Right ventricle myocardium superior (tissue), 1 donor: ENCODE measurements around the gene CEND1. TPM values are rescaled to one million over a fixed set of nuclear protein-coding genes. Genes with fewer than 3 reads are reported as not detected.

Experiments
- ATAC-seq: fragments of 200-7000 bp; cut with Tn5 transposase; one replicate; pipeline ENCODE4 v1.9.1; 2020; ENCODE audit warnings: mild to moderate bottlenecking; ENCODE audit not compliant: poor library complexity
- DNase-seq: peaks from one replicate; pipeline ENCODE4 v3.0.0-alpha.2; 2020
- intact Hi-C: fragments of 100-400 bp; cut with DNase I; formaldehyde crosslinking; loops from one replicate; pipeline ENCODE4 v1.11.2; 2022
- long read RNA-seq: library from polyadenylated mRNA; unstranded; transcript quantifications from one replicate; pipeline ENCODE4 v2.0.0, GENCODE V29; 2021
- total RNA-seq: library from RNA; stranded (reverse); fragmentation: NEBNext Ultra II Directional; extraction: Animal tissue kit (Norgen Biotek cat#: 25700); gene quantifications from one replicate; pipeline ENCODE4 v1.2.1, GENCODE V29; 2021
- donor health status: DM: no; HTN: yes; CAD: no; lungs with severe emphysema.

Gene CEND1
- 0.19 TPM for total RNA-seq
- long read RNA-seq, partial matches to known transcripts, result 0 of 1 reads
- long read RNA-seq, other reads (novel, unspliced or antisense), result 0 of 1 reads

- ATAC-seq (peak; percentile 49), DNase-seq (no peak)
- intact Hi-C loops, result no loop called here
These were observed at the start of gene CEND1 for GRCh38 chr11:789943-790342. CEND1 (minus strand) TSS chr11:790090; CDS start chr11:788576, 1,514 bp downstream.

- no peak for DNase-seq
- intact Hi-C loops, result no loop called here
- ATAC-seq, result no peak
These were observed 49.4 kb upstream of the CEND1 start for GRCh38 chr11:839280-839623.

DNA sequence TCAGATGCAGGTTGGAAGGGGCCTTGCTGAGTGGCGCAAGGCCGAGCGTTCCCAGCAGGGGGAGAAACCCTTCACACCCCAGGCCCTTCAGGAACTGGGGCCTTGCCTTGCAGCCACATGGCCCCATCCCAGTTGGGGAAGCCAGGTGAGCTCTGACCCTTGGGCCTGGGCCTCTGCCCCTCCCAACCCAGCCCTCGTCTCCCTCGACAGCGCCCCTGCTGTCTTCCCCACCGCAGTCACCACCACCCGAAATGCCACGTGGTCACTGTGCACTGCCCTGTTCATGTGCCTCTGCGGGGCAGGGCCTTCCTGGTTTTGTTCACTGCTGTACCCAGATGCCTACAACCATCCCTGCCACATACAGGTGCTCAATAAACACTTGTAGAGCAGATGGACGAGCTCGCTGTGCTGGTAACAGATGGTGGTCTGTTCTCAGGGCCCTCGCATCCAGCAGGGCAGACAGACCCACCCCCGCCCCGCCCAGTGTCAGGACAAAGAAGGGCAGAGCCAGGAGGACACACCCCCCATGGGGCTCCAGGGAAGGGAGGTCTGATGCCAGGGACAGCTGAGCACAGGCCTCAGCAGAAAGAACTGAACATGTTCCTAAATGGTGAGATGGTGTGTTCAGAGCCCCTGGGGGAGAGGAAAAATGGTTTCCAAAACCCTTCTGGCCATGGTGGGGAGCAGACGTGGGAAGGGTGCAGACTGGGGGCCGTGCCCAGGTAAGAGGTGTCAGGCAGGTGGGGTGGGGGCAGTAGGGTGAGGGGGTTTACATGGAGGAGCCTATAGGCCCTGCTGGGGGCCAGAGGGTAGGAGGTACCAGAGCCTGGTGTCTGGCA lies 48.8 kb upstream of the CEND1 start:
- DNase-seq (no peak), ATAC-seq (no peak)
- intact Hi-C loops, result no loop called here

DNA sequence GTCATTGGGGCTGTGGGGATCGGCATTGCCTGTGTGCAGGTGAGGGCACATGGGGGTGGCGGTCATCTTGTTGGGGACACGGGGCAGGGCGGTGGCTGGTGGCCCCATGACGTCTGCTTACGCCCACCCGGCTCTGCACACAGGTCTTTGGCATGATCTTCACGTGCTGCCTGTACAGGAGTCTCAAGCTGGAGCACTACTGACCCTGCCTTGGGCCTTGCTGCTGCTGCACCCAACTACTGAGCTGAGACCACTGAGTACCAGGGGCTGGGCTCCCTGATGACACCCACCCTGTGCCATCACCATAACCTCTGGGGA lies 48.1 kb upstream of the CEND1 start:
- ATAC-seq, result no peak
- intact Hi-C loops, result no loop called here
- DNase-seq, result no peak

DNA sequence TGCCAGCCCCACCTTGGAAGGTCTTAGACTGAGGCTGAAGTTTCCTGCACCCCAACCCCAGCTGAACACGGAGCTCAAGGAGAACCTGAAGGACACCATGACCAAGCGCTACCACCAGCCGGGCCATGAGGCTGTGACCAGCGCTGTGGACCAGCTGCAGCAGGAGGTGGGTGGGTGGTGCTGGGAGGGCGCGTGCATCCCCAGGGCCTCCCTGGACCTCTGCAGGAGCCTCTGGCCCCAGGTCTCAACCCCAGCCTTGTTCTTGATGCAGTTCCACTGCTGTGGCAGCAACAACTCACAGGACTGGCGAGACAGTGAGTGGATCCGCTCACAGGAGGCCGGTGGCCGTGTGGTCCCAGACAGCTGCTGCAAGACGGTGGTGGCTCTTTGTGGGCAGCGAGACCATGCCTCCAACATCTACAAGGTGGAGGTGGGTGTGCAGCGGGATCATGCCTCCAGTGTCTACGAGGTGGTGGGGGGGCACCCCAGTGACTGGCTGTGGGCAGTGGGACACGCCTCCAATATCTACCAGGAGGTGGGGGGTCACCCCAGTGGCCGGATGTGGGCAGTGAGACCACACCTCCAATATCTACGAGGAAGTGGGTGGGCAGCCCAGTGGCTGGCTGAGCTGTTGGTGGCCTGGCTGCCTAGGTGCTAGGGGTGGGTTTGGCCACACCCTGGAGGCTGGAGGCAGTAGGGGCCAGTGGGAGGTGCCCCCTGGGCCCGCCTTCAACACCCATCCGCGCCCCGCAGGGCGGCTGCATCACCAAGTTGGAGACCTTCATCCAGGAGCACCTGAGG lies 47.5 kb upstream of the CEND1 start:
- no peak for ATAC-seq
- DNase-seq, result no peak
- intact Hi-C loops, result no loop called here

DNA sequence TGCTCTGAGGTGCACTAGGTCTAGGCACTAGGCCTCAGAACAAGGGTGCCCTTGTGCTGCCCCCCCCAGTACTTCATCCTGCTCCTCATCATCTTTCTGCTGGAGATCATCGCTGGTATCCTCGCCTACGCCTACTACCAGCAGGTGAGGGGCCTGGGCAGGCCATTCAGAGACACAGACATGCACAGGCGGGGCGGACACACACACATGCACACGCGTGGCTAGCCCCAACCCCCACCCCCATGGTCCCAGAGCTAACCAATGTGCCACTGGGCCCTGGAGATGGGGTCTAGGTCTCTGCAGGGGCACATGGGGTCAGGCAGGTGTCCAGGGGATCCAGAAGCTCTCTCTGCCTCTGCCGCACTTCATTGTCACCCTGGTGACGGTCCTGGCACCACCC lies 46.8 kb upstream of the CEND1 start:
- DNase-seq (no peak), ATAC-seq (no peak)
- intact Hi-C loops, result no loop called here

- ATAC-seq (no peak), DNase-seq (no peak)
- intact Hi-C loops, result no loop called here
These were observed 46.4 kb upstream of the CEND1 start for GRCh38 chr11:836274-836673.

DNA sequence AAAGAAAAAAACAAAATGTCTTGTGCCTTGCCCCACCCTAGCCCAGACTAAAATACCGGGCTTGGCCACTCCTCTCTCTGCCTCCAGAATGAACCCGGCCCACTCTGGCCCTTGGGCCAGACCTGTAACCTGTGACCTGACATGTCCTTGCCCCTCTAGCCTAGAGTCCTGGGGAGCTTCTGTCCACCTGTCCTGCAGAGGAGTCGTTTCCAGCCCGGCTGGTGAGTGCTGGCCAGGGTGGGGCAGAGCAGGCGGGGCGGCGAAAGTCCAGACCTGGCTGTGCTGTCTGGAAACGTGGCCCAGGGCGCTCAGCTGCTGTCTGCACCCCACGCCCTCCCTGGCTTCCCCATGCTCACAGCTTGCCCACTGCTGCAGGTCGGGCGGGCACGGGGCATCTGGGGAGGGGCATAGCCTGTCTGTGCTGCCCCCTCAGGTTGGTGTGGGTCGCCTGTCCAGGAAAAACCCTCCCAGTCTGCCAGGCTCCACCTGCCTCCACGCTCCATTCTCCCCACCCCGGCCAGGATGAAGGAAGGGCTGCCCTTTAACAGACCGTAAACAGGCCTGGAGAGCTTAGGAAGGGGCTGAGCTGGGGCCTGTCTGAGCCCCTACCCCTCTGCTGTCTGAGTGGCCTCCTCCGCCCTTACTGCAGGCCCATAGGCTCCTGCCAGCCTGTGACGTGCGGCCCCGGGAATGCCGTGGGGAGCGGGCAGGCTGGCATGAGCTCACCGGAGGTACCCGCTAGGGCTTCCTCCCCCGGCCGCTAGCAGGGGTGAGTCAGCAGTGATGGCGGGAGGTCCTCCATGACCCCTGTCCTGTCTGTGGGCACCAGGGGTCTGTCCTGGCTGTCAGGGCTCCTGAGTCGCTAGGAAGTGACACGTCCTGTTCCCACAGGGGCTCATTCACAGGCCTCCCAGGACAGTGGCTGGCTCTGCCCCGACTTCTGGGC lies 44.8 kb upstream of the CEND1 start:
- DNase-seq (peak; percentile 87), ATAC-seq (peak; percentile 55)
- intact Hi-C loops, result no loop called here

GRCh38 chr11:833849-834311 lies 44.0 kb upstream of the CEND1 start:
- intact Hi-C loops, result no loop called here
- ATAC-seq, result no peak
- no peak for DNase-seq

DNA sequence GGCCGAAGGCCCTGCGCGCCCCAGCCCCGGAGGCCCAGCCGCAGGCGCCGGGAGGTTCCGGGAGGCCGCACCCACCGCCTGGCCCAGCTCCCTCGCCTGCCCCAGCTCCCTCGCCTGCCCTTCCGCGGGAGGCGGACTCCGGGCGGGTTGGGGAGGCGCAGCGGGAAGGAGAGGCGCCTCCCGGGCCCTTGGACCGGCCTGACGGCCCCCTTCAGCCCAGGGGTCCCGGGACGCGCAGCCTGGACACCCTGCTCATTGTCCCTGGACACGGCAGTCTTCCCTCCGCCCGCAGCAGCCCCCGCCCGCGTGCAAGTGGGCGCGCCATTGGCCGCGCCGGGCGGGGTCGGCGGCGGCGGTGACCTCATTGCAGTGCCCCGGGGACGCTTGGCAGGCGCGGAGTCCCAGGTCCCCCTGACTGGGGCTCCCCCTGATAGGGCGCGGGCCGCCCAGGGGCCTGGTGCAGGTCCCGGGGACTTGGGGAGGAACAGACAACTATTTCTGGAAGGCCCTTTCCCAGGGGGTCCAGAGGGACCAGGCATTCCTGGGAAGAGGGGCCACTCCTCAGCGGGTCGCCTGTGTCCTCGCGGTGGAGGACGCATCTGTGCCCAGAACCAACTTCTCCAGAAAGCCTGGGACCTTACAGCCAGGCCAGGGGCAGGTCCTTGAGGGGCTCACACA lies 43.4 kb upstream of the CEND1 start:
- ATAC-seq (peak; percentile 11), DNase-seq (peak; percentile 78)

GRCh38 chr11:832529-833113 lies 42.7 kb upstream of the CEND1 start, which contains the start of gene CD151:
CD151 (plus strand) TSS chr11:832952; CDS start chr11:836070, 3,118 bp downstream.
- peak; percentile 38 for ATAC-seq
- peak; percentile 62 for DNase-seq
- intact Hi-C loops, result no loop called here

More for the DNA sequence above, 43.4 kb upstream of the CEND1 start:
- intact Hi-C loops, result no loop called here

DNA sequence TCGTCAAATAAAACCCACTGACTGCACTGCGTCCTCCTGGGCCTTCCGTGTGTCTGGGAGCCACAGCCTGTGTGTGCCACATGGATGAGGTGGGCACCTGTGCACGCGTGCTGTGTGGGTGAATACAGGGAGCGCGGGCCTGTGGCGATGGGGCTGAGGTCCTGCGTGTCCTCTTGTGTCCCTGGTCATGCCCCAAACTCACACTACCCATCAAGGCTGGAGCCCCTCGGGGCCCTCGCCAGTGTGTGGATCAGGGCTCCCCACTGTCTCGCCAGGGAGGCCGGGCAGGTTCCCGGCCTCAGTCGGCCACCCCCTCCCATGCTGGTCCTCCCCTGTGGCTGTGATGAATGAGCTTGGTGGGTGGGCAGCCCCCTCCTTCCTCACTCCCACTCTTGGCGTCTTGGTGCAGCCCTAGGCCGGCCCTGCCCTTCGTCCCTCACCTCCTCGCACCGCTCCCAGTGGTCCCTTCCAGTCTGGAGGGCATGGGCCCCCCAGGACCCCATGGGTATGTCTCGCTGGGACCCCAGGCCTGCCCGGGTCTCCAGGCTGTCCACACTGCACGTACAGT lies 42.2 kb upstream of the CEND1 start:
- DNase-seq, result no peak
- no peak for ATAC-seq
- intact Hi-C loops, result no loop called here

DNA sequence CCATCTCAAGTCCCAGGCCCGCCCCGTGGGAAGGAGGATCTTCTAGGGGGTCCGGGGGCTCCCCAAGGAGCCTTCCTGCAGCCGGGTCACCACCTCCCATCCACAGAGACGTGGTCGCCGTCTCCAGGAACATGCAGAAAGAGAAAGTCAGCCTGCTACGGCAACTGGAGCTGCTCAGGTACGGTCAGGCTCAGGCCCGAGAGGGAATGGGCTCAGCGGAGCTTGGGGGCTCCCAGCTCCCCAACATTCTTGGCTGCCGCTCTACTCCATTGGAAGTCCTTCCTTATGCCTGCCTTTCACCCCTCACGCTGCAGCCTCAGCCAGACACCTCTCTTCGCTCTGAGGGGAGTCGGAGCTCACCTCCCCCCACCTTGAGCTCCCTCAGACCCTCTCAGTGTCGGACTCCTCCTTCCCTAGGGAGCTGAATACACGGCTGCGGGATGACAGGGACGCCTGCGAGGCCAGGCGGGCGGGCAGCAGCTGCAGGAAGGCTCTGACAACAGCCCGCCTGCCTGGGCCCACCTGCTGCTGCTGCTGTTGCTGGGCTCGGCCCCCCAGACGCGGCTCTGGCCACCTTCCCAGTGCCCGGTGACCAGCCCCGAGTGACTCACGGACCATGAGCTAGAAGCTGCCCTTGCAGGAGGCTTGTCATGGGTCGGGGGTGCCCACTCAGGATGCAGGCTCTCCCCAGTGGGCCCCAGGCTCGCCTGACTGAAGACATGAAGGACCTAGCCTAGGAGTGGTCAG lies 41.4 kb upstream of the CEND1 start:
- DNase-seq, result no peak
- intact Hi-C loops, result no loop called here
- ATAC-seq, result no peak

- ATAC-seq (peak; percentile 55), DNase-seq (peak; percentile 90)
- intact Hi-C loops, result no loop called here
These were observed 40.6 kb upstream of the CEND1 start for GRCh38 chr11:830295-831117.

GRCh38 chr11:829847-830294 lies 40.0 kb upstream of the CEND1 start:
- peak; percentile 0 for ATAC-seq

More at GRCh38 chr11:829847-830294, 40.0 kb upstream of the CEND1 start:
- no peak for DNase-seq
- intact Hi-C loops, result no loop called here
